Muscle of back (tissue), 11 donors: ENCODE results near the gene PHF2. TPM values are rescaled to one million over a fixed set of nuclear protein-coding genes. Genes with fewer than 3 reads are reported as not detected.

Experiments
- DNase-seq, 3 donors: peaks; one replicate each; pipeline versions ENCODE4 v3.0.0 to v3.0.0-alpha.2; 2013
- polyA plus RNA-seq, 10 donors: library from polyadenylated mRNA; unstranded; fragments of 120-200 nt; gene quantifications; one replicate each; pipeline ENCODE4 v1.2.1, GENCODE V29; 2013; ENCODE audit not compliant: insufficient read length in 10 of 10

The PHF2 gene
- polyA plus RNA-seq, 10 donors = 32.4 to 46.9 (median 35.8) TPM

DNA sequence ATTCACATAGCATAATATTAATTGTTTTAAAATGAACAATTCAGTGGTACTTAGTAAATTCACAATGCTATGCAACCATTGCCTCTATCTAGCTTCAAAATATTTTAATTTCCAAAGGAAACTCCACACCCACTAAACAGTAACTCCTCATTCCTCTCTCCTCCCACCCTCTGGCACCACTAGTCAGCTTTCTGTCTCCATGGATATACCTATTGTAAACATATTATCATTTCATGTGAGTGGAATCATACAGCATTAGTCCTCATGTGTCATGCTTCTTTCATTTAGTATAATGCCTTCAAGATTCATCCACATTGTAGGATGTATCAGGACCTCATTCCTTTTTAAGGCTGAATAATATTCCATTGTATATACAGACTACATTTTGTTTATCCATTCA is 48.6 kb downstream of the PHF2 start:
- no peak for DNase-seq

DNA sequence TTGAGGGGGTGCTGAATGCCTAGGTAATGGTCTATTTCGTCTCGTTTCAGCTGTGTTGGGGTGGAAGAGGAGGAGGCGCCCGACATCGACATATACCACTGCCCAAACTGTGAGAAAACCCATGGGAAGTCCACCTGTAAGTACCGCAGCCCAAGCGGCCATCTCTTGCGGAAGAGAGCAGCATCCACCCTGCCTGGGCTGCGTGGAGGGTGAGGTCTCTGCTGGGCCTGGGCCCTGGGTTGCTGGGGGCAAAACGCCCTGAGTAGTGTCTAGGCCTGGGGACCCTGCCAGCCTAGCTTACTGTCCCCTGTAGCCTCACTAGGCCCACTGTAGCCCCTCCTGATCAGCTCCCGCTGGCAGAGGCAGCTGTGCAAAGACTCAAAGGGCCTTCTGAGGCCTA is 53.5 kb downstream of the PHF2 start:
- no peak for DNase-seq

- no peak for DNase-seq
Observed at GRCh38 chr9:93630806-93631411, 54.5 kb downstream of the PHF2 start.

DNA sequence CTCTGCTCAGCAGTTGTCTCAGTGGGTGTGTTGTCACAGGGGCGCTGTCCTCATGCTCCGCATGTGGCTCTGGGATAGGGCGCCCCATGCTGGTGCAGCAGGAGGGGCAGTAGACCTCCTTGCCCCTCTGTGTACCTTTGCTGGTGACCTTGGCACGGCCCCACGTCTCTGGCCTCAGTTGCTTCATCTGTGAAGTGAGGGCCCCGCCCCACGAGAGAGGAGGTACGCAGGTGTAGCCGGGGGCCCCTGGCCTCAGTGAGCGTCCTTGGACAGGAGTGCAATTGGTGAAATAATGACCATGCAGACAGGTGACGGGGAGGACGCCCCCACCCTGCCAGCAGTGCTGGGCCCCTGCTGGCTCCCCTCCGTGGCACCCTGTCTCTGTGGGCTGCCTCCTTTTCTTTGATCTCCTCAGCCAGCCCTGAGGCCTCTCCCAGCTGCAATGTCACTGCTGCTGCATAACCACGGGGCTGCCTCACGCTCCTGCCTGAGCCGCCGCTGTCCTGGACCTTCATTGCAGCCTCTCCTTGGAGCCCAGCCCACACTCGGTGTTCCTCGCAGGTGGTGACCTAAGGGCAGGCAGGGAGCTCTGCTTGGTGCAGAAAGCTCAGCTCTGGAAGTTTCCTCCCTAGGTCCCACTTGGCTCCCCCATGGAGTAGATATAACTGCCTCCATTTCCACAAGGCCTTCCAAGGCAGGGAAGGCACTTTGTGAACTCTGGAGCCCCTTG is 57.3 kb downstream of the PHF2 start:
- no peak for DNase-seq

- no peak for DNase-seq
Observed at GRCh38 chr9:93634311-93635185, 58.2 kb downstream of the PHF2 start.

DNA sequence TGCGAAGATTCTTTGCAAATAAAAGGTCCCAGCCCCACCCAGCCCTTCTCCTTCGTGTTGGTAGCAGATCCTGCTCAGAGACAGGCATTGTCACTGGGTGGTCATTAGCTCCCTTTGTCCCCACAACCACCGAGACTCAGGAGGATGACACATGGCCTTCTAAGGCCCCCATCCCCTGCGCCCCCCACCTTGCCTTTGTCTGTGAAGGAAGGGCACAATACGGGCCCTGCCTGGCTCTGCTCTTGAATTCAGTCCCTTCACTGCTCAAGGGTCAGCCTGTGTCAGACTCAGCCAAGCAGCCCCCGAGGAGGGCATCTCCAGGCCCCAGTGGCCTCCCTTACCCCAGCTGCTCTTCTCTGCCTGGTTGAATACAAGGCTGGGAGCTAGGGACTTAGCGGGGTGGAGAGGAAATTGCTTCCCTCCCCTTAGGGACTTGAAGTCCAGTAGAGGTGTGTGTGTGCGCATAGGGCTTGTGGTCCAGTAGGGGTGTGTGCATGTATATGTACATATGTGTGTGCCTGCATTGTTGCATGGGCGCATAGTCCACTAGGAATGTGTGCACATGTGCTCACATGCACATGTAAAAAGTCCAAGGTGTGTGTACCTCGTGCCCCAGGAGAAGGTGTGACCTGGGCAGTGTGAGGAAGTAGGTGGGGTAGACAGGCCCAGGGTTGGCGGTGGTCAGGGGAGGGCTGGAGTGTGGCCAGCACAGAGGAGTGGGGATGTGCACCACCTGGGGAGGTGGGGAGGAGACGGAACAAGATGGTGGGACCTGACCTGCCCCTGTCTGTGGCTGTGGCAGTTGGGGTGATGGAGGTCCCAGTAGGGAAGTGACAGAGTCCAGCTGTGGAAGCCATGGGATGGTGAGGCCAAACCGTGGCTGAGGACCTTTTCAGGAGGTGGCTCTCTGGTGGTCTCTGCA is 59.1 kb downstream of the PHF2 start:
- no peak for DNase-seq

- DNase-seq = no peak
Observed at GRCh38 chr9:93636172-93636661, 59.8 kb downstream of the PHF2 start.

DNA sequence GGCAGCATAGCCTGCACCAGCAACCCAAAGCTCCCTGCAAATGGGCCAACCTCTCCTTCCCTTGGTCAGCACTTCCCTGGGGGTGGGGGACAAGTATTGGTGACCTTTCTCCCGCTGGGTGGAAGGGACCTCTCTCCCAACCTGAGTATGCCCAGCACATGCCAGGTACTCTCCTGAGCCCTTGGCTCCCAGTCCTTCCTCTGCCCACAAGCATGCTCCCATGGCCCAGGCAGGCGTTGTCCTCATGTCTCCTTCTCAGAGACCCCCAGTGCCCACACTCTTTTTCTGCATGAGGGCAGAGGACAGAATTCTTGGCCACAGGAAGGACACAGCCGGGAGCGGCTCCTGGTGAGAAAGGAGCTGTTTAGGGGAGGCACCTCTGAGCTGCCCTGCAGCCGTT is 60.3 kb downstream of the PHF2 start:
- DNase-seq = no peak

- no peak for DNase-seq
Observed at GRCh38 chr9:93637886-93638285, 61.5 kb downstream of the PHF2 start.

GRCh38 chr9:93640027-93640426 is 63.6 kb downstream of the PHF2 start:
- no peak for DNase-seq

- peak in 1 of 3 donors; percentile 18 for DNase-seq
Observed at GRCh38 chr9:93642961-93643360, 66.6 kb downstream of the PHF2 start.

GRCh38 chr9:93644397-93645088 is 68.2 kb downstream of the PHF2 start:
- peak; percentile 30 to 52 (median 50) for DNase-seq

DNA sequence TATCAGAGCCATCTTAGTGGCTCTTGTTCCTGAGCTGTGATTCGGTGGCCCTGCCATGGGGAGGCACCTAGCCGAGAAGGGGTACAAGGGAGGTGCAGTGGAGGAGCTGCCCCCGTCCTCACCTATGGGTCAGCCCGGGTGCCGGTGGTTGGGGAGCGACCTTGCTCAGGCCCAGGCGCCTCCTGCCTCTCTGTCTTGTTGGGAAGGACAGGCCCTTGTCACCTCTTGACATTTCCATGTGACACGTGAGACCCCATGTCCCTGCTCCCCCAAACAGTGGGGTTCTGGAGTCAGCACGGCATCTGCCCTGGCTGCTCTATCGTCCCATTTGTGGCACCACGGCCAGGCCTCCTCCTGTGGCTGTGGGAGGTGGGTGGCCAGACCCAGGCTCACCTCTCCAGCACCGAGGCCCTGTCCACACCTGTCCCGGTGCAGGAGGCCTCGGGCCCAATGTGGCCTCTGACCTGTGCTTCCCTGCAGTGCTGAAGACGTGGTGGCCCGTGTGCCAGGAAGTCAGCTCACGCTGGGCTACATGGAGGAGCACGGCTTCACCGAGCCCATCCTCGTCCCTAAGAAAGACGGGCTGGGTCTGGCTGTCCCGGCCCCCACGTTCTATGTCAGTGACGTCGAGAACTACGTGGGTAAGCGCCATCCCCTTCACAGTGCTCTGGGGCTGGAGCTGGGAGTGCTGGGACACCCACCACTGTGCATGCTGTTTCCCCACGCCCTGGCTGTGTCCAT is 68.9 kb downstream of the PHF2 start:
- no peak for DNase-seq

DNA sequence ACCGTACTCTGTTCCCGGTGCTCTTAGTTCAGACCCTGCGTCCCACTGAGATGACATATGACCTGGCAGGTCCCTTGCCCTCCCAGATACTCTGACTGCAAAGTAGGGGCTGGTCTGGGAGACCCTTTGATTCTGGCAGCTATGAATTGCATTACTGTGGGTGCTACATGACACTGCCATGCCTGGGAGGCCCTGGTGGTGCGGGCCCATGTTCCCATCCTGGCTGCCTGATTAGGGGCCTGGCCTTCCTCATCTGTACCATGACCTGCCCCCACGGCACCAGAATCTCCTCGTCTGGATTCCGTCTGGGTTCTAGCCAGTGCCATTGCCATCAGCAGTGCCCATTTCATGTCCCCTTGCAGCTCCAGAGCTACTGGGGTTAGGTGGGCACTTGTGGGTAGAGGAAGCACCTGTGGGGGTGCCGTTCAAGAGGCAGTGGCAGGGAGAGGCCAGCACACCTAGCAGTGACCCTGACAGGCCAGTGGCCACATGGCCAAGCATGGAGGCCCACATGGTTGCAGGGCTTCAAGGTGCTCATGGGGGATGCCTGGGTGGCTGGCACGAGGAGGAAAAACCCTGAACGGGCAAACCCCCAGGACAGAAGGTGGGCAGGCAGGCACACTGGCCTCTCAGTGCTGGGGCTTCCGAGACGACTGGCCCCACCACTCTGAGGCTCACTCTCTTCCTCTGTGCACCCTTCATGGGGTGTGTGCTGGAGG is 69.7 kb downstream of the PHF2 start:
- DNase-seq = no peak

DNA sequence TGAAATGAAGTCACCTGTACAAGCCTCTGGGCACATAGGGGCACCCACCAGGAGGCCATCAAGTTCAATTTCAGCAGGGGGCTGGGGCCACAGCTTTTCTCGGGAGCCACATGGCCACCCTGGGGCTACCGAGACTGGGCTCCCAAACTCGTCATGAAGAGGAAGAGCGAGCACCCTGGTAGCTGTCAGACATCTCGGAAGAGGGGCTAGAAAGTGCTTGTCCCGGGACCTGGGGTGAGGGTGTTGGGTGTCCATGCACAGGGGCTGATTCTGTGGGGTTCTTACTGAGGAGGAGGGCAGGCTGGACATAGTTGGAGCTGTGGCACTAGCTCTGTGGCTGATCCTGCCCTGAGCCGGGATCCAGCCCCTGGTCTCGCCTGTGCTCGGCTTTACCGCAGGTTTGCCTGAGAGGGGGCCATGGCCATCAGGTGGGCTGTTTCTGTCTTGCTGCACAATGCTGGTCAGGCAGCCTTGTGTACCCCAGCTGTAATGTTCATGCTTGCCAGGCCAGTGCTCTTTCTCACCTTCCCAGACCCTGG is 70.3 kb downstream of the PHF2 start:
- no peak for DNase-seq

DNA sequence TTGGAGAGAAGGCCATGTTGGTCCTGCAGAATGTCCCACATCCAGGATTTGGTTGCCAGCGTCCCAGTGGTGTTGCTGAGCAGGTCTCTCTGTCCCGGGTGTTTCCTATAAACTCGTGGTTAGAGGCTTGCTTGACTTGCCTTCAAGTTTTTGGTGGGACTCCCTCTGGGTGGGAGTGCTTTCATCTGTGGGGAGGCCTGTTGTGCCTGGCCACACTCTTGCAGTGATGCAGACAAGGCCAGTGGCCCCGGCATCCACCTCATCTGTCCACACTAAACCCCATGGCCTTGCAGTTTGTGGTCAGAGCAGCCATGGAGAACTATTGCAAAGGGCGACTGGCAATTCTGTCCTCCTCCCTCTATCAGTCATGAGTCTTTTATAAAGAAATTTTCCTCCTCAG is 71.8 kb downstream of the PHF2 start:
- no peak for DNase-seq

GRCh38 chr9:93648836-93649235 is 72.5 kb downstream of the PHF2 start:
- DNase-seq = no peak

DNA sequence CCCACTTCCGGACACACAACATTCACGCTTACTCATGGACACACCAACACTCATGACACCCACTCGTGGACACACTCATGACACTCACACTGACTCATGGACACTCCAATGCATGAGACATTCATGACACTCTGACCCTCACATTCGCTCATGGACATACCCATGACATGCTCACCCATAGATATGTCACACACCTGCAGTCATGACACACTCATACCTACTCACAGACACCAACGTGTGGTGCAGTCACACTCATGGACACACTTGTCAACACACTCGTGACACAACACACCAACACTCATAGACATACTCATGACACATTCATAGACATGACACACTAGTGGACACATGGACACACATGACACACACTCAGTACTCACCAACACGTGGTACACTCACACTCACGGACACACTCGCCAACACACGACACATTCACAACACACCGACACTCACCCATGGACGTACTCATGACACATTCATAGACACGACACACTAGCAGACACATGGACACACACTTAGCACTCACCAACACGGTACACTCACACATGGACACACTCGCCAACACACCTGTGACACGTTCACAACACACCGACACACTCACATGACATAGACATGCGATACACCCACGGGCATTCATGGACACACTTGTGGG is 73.4 kb downstream of the PHF2 start:
- no peak for DNase-seq

DNA sequence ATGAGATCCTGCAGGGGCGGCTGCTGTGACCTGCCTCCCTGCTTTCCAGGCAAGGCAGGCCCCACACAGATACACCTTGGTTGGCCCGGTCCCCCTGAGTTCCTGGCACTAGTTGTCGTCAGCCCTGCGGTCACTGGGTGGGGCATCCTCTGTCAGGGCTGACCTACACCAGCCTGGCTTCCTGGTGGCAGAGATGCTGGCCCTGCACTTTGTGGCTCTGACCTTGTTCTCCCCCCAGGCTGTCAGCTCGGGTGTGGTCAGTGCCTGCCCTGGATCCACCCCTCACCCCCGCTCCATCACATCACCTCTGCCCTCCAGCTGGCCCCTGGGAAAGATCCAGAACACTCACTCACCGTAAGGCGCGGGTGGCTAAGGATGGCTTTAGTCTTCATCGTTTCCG is 74.1 kb downstream of the PHF2 start:
- no peak for DNase-seq
